HG03378 (cell line): Measurements from ENCODE around the gene RESP18.

Experiments
- ATAC-seq: cut with Tn5 transposase; IDR thresholded peaks from one replicate; pipeline ENCODE4 v1.9.1; 2021; ENCODE audit warnings: mild to moderate bottlenecking, moderate library complexity; ENCODE audit not compliant: unreplicated experiment

The RESP18 gene

GRCh38 chr2:219332542-219332941 lies at the start of gene RESP18:
Gene RESP18 (minus strand): TSS chr2:219332744.
- no peak for ATAC-seq

- no peak for ATAC-seq
Measured at GRCh38 chr2:219381448-219381847, 48.9 kb upstream of the RESP18 start.

GRCh38 chr2:219380926-219381325 lies 48.4 kb upstream of the RESP18 start:
- no peak for ATAC-seq

- ATAC-seq = no peak
Measured at GRCh38 chr2:219378163-219378851, 45.8 kb upstream of the RESP18 start.

GRCh38 chr2:219369447-219369861 lies 36.9 kb upstream of the RESP18 start:
- ATAC-seq = no peak

GRCh38 chr2:219368690-219369191 lies 36.2 kb upstream of the RESP18 start:
- no peak for ATAC-seq

GRCh38 chr2:219362524-219363164 lies 30.1 kb upstream of the RESP18 start:
- peak; percentile 68 for ATAC-seq

GRCh38 chr2:219362072-219362471 lies 29.5 kb upstream of the RESP18 start:
- ATAC-seq = no peak

GRCh38 chr2:219358170-219359075 lies 25.9 kb upstream of the RESP18 start:
- no peak for ATAC-seq

- no peak for ATAC-seq
Measured at GRCh38 chr2:219356834-219357233, 24.3 kb upstream of the RESP18 start.

- no peak for ATAC-seq
Measured at GRCh38 chr2:219354582-219354981, 22.0 kb upstream of the RESP18 start.

GRCh38 chr2:219353129-219353528 lies 20.6 kb upstream of the RESP18 start:
- ATAC-seq = no peak

- ATAC-seq = no peak
Measured at GRCh38 chr2:219352448-219353023, 20.0 kb upstream of the RESP18 start.

- ATAC-seq = no peak
Measured at GRCh38 chr2:219350710-219351221, 18.2 kb upstream of the RESP18 start.

GRCh38 chr2:219350215-219350614 lies 17.7 kb upstream of the RESP18 start:
- ATAC-seq = no peak

GRCh38 chr2:219344751-219345430 lies 12.3 kb upstream of the RESP18 start:
- no peak for ATAC-seq

GRCh38 chr2:219335373-219335786 lies 2.8 kb upstream of the RESP18 start:
- ATAC-seq = no peak

- no peak for ATAC-seq
Measured at GRCh38 chr2:219334076-219334475, 1.5 kb upstream of the RESP18 start.

GRCh38 chr2:219331560-219332213 lies 857 bp downstream of the RESP18 start:
- no peak for ATAC-seq

GRCh38 chr2:219327719-219328118 lies 4.8 kb downstream of the RESP18 start:
- no peak for ATAC-seq
